Skin of body (tissue), 2 donors: Measurements from ENCODE around the gene FAM161B. TPM values are rescaled to one million over a fixed set of nuclear protein-coding genes. Genes with fewer than 3 reads are reported as not detected.
"Not testable (repeated sequence)": the region's sequence is repeated elsewhere in the genome, so short reads cannot be mapped to it uniquely, and the experiment has no call there.

ENCODE experiments used
- DNase-seq: peaks from one replicate; lab custom pipeline; 2025; lab: John Stamatoyannopoulos, UW
- total RNA-seq: library from RNA; depleted of rRNA; stranded (reverse); fragments of >200 nt; gene quantifications from one replicate; pipeline ENCODE4 v1.2.3, GENCODE V29; 2014

Gene FAM161B
- total RNA-seq, 1 donor from 2014 or later, result 3.4 TPM

DNA sequence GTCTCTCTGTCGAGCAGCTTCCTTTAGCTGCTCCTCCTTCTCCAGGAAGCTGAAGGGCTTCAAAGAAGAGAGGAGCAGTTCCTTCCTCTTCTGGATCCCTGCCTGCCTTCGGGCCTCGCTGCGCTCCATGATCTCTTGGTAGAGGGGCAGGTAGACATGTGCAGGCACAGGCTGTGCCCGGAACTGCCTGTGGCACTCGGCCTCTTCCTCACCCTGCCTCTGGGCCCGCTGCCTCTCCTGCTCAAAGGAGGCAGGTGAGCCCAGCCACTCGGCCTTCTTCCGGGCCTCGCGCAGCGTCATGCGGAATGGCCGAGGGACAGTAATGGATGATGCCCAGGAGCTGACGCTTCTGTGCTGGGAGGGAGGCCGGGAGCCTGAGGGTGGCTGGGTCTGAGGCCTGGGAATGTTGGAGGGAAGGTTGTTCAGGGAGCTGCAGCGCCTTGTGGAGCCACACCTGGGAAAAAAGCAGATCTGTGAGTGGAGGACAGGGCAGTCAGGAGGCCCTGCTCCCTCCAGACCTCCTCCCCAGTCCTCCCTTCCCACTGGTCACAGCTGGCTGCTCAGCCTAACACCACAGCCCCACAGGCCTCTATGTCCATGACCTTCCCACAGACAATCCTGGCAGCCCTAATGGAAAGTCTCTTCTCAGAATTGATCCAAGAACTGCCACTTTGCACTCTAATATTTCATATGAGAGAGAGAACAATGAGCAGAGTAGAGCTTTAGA, 5.3 kb downstream of the FAM161B start:
- DNase-seq, result no peak

DNA sequence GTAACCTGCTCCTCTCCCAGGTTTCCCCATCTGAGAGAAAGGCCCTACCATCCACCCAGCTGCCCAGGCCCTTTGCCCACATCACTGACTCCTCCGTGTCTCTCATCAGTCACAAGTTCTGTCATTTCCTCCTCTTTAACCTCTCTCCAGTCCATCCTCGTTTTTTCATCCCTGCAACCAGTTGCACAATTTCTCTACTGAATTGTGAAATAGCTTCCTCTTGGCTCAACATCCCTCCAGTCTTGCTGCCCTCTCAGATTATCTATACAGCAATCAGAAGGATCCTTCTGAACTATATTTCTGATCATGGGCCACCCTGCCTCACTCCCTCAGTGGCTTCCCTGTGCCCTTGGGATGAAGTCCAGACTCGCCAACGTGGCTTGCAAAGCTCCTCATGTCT, 6.8 kb downstream of the FAM161B start:
- no peak for DNase-seq

DNA sequence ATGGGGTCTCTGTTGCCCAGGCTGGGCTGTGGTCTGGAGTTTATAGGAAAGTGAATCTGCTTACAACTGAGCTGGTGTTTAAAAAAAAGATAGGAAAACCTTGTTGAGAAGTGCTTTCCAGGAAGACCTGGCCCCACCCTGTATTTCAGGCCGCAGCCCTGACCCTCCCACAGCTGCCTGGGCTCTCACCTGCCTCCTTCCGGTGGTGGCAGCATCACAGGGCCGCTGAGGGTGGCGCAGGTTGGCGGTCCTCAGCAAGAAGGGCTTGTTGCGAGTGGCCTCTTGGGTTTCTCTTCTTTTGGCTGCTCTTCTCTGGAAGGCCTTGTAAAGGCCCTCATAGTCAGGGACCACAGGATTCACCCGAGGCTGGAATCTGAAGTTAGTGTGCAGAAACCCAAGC, 7.7 kb downstream of the FAM161B start:
- no peak for DNase-seq

DNA sequence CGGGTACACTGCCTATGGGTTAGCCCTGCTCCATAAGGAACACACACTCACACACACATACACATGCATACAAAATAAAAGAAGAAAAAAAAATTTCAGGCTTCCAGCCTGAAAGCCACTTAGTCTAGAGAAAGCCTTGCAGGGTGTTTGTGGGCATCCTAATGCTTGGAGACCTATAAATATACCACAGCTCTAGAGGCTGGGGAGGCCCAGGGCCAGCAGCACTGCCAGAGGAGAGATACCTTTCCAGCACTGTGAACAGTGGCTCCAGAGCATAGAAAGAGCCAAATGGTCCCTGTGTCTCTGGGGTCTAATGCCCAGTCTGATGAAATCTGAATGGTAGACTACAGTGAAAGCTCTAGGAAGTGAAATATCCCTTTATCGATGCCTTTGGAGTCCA, 12.9 kb downstream of the FAM161B start:
- DNase-seq, result no peak

DNA sequence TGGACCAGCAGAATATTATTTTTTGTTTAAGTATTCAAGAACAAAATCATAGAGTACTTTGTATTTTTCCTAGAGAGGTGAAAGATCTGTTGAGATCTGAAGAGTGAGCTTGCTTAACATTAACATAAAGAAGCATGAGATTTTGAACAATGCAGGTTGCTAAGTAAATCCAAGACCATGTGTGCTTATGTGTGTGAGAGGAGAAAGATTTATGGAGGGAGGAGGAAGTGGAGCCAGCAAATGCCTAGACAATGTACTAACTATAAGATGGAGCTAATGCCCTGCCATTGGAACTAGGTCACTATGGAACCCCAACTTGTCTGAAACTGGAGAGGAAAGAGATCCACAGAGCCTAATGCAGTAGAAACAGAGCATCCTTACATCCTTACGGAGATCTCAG, 13.3 kb downstream of the FAM161B start:
- no peak for DNase-seq

DNA sequence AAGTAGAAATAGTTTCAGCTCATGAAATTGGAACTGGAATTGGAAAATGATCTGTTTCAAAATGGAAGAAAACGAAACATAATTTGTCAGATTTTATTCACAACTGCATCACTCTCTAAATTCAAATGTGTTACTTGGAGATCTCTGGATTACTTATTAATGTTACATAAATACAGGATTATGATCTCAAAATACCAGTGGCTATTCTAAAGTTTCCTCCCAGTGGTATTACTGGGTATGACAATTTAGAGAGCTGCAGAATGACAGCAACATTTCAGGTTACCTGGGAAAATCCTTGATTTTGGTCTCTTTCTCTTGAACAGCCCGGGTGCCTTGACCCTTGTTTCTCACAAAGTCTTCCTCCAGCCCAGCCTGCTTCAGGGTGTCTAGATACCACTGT, 14.2 kb downstream of the FAM161B start:
- no peak for DNase-seq

DNA sequence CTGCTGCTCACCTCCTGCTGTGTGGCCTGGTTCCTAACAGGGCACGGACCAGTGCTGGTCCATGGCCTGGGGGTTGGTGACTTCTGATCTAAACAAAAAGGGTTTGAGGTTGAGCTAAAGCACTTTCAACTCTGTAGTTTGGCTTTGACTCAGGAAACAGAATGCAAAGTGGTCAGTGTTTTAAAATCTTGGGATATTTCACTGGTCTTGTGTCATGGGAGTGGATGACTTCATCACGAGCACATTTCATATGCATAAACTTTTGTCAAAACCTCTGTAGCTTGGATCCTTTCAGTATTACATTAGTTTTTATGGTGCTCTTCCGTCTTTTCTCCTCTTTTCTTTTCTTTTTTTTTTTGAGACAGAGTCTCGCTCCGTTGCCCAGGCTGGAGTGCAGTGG, 25.6 kb downstream of the FAM161B start:
- no peak for DNase-seq

DNA sequence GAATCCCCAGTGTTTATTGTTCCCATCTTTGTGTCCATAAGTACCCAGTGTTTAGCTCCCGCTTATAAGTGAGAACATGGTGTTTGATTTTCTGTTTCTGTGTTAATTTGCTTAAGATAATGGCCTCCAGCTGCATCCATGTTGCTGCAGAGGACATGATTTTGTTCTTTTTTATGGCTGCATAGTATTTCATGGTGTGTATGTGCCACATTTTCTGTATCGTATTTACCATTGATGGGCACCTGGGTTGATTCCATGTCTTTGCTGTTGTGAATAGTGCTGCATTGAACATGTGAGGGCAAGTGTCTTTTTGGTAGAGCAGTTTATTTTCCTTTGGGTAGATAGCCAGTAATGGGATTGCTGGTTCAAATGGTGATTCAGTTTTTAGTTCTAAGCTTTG, 30.4 kb downstream of the FAM161B start:
- not testable (repeated sequence) for DNase-seq

DNA sequence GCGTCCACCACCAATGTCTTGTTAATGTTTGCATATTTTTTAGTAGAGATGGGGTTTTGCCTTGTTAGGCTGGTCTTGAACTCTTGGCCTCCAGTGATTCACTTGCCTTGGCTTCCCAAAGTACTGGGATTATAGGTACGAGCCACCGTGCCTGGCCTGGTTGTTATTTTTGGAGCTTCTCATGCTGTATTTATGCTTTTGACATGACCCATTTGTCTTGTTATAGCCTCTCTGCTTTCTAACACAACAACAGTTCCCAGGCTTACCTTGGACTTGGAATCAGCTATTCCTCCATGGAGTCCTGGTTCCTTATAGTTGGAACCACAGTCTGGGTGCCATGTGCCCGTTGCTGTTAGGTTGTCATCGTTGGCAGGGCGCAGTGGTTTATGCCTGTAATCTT, 33.6 kb downstream of the FAM161B start:
- no peak for DNase-seq

DNA sequence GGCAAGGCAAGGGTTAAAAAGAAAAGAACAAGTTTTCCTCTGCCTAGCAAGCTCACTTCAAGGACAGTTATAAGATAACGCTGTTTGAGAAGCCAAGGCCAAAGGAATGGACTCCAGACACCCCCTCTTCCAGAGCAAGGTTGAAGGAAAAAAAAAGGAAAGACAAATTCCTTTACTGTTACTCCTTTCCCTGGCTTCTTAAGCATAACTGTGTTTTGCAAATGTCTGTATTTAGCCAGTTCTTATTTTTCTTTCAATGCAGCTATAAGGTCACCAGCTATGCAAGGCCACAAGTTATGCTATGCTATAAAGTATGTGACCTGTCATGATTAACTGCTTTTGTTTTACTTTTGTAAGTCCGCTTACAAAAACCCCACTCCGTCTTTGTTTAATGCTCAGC, 36.6 kb downstream of the FAM161B start:
- DNase-seq, result no peak

DNA sequence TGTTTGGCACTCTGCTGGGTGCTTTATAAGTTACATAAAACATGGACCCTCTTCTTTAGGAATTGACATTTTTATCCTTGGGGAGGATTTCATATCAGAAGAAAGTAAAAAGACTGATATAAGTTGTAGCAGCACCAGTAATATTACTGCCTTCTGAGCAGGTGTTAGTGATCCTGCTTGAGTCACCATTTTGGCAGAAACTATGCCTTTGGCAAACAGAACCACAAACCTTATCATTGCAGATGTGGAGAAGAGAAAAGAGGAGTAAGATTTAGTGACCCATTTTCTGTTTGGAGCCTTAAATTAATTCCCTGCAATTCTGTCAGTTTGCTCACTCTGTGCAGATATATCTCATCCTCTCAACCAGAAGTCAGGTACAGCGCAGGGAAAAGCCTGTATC, 40.2 kb downstream of the FAM161B start:
- no peak for DNase-seq

DNA sequence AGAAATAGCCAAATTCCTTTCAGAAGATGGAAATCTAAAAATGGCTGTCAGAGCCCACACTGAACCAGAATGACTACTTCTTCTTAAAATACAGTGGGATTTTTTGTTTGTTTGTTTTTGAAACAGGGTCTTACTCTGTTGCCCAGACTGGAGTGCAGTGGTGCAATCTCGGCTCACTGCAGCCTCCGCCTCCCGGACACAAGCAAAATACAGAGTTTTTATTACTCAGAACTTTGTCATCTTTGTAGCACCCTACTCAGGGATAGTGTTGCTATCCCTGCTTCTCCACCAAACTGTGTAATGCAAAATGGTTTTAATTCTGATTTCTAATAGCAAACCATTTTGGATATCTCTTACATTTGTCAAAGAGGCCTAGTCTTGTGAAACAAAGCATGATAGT, 46.9 kb downstream of the FAM161B start:
- no peak for DNase-seq

DNA sequence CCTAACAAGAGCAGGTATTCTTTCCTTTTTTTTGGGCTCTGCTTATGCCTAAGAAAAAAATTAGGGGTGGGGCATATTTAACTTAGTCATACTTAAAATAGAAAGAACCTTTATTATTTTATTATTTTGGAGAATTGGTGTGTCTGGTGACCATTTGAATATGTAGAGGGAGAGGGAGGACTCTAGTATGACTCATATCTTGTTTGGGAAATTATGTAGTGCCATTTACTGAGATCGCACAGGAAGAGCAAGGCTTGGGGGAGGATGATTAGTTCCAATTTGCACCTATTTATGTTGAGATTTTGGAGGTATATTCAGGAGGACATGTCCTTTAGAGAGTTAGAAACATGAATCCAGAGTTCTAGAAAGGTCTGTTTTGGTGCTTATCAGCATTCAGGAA, 53.4 kb downstream of the FAM161B start:
- DNase-seq, result no peak

DNA sequence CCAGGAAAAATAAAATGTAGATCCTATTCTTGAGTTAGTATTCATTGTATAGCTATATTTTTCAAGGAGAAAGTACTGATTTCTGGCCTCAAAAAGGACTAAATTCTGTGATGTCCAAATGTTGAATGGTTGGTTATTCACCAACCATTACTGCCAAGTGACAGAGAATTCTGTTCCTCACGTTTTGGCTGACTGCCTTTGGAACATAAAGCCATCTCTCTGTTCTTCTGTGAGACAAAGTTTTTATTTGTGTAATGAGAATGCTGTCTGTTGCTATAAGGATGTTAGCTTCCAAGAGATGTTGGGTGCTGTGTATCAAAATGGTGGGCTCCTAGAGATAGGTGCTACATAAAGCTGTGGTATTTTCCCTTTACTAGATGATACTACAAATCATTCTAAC, 54.0 kb downstream of the FAM161B start:
- no peak for DNase-seq

DNA sequence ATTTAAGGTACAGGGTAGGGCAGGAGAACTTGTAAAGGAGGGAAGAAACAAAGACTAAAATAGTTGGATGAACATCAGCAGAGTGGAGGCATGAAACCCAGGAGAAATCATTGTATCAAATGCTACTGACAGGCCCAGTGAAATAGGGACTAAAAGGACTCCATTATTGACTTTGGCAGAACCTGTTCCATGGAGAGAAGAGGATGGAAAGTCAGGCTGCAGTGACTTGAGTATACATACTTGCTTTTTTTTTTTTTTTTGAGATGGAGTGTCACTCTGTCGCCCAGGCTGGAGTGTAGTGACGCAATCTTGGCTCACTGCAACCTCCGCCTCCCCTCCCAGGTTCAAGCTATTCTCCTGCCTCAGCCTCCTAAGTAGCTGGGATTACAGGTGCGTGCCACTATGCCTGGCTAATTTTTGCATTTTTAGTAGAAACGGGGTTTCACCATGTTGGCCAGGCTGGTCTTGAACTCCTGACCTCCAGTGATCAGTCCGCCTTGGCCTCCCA, 55.7 kb downstream of the FAM161B start:
- DNase-seq, result not testable (repeated sequence)

DNA sequence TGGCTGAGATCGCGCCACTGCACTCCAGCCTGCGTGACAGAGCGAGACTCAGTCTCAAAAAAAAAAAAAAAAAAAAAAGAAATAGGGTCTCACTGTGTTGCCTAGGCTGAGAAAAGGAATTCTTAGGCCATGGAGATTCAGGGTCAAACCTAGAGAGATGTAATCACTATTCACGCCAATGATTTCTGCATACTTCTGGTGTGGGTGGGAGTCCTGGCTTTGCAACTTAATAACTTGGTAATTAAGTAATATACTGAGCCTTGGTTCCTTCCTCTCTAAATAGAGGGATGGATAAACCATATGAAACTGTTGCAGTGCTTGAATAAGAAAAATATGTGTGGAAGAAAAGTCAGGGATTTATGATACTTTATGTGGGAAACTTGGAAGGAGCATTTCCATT, 60.5 kb downstream of the FAM161B start:
- no peak for DNase-seq

DNA sequence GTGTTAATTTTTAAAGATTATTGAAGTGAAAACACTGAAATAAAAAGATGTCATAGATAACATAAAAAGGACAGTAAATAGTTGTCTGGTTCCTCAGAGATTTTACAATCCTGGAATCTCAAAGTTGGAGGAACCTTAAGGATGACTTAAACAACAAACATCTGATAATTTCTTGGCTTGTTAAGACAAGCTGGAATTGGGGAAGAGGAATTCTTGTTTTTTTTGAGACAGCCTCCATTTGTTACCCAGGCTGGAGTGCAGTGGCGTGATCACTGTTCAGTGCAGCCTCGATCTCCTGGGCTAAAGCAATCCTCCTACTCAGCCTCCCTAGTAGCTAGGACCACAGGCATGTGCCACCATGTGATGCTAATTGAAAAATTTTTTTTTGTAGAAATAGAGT, 60.9 kb downstream of the FAM161B start:
- DNase-seq, result no peak

DNA sequence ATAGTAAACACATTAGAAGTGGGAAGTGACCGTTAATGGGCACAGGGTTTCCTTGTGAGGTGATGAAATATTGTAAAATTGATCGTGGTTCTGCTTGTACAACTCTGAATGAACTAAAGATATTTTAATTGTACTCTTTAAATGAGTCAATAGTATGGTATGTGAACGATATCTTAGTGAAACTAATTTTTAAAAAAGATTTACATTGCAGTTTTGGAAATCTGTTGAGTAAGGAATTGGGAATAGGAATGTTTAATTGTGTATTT, 61.5 kb downstream of the FAM161B start:
- DNase-seq, result no peak

DNA sequence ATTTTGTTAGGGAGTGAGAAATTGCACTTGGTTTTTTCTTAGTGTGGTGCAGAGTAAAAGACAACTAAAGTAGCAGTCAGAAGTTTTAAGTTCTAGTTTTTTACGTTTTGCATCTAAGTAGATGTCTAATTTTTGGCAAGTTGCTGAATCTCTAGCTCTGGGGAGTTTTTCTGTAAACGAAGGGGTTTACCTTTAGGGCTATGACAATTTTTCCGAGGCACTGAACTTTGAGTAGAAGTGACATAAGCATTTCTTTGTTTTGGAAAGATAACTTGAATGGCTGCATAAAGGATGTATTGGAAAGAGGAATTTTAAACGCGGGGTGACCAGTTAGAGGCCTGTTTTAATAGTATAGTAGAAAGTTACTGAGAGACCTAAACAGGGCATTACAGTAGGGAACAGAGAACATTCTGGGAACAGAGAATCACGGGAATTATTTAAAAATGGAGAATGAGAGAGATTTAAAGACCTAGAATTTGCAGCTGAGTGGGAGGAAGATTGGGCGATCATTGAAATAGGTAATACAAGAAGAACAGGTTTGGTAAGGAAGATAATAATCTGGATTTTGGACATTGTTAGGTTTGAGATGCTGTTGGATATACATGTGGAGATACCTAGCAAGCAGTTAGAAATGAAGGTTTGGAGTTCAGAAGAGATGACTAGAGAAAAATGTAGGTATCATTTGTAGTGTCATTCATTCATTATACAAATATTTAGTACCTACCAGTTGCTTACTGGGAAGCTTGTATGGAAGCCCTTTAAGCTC, 62.0 kb downstream of the FAM161B start:
- no peak for DNase-seq

DNA sequence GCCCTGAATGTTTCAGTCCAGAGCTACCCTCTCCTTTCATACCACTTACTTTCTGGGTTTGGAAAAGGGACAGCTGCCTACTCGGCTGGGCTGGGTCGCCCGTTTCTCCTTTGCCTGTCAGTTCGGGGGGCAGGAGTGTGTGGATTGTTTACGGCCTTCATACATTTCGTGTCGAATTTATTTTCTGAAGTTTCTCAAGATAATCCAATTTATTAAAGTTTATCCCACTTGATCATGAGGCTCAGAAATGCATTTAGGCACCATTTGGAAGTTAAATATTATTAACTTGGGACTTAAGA, 62.6 kb downstream of the FAM161B start:
- peak; percentile 18 for DNase-seq

DNA sequence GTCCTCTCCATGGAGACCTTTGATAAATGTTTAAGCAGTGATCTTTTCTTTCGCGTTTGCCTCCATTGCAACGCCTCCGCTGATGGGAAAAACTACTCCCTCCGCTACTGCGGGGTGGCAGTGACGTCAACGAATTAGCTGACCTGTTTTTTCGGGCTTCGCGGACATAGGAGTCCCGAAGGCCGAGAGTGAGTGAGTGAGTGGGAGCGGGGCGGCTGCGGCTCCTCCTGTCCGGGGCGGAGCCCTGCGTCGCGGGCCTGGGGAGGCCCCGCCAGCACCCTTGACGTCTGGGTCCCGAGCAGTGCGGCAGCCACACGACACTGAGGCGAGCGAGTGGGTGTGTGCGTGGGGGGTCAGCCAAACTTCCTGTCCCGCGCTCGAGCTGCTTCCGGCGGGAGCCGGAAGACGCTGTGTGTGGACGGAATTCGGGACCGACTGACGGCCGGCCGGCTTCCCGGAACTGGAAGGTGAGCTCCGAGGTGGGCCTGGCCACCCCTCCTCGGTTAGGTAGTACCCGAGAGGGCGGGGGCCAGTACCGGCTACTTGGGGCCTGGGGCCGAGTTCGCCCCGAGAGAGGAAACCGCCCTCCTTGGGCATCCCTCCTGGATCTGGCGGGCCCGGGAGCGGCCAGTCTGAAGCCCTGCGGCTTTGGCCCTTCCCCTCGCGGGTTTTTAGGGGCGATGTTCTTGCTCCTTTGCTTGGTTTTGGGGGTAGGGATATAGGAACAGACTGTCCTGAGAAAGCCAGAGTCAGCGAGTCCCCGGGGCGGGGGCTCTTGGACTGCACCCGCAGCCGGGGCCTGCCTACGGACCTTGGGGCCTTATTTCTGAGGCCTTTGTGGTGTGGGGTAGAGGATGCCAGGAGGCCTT, 63.2 kb downstream of the FAM161B start, which contains the start of gene ZNF410:
ZNF410 (plus strand) TSS at position 411 of the 869 bp plus-strand sequence. CDS start 5,317 bp downstream, outside the sequence.
- DNase-seq, result peak; percentile 95
